Loucy (cell line): ENCODE data around the gene AURKAIP1.

Experiments used
- CTCF ChIP-seq: fragments of 200-600 bp; sonication (generic); conservative IDR thresholded peaks from 2 replicates; pipeline ENCODE4 v1.5.1; 2014; ENCODE audit warnings: mild to moderate bottlenecking, antibody characterized with exemption, low read length
- EZH2phosphoT487 ChIP-seq: fragments of 200-600 bp; IDR thresholded peaks from 2 replicates; pipeline ENCODE4 v1.6.1; 2018; ENCODE audit warnings: antibody characterized with exemption, mild to moderate bottlenecking, moderate library complexity, borderline replicate concordance

GRCh38 chr1:1336446-1336845 is 38.6 kb downstream of the AURKAIP1 start:
- TF ChIP-seq CTCF = no peak
- TF ChIP-seq EZH2phosphoT487 = no peak
